ENCODE data around the gene HOXD8. TPM values are rescaled to one million over a fixed set of nuclear protein-coding genes. Genes with fewer than 3 reads are reported as not detected.

The HOXD8 gene
- total RNA-seq, 1 experiment from 2014 or later: not detected

DNA sequence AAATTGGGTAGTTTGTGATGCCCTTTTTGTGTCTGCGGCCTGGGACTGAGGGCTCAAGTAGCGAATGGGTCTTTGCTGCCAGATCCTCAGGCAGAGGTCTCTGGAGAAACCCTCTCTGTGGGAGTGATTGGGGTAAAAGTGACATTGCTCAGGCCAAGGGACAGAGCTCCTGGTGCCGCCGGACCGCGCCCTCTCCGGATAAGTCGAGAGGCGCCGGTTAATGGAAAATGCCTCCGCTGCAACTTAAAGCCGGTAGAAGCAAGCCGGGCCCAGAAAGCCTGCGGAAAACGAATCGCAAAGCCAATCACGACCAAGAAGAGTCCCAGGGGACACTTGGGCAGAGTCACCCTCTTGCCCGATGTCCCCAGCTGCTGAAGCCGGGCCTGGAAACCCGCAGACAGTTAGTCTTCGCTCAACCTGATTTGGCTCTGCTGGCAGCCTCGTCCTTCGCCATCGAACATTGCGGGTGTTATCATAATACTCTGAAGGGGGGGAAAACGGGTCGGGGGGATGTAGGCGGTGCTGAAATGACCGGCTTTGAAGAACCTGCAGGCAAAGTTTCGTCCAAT lies 30.3 kb upstream of the HOXD8 start:
- Mint-ChIP-seq H3K9me3 (ENCODE audit: unreplicated experiment) (no peaks in the 10 kb centered on the region), H3K27me3 (ENCODE audit: insufficient read depth, unreplicated experiment) (peaks cover 32% of the 10 kb centered on the region), H3K27ac (ENCODE audit: low read depth, unreplicated experiment) (no peak overlapping the region), H3K36me3 (ENCODE audit: insufficient read depth, unreplicated experiment) (no peaks in the 10 kb centered on the region), H3K4me3 (ENCODE audit: unreplicated experiment) (no peak overlapping the region), H3K4me1 (ENCODE audit: insufficient read depth, unreplicated experiment) (peaks cover 13% of the 10 kb centered on the region)
- ChIA-PET CTCF (interaction anchor here (1.8 to 4.3 kb wide), 3 partner anchors 8 to 409 kb away, joined by 8 to 30 read pairs (median 21); partner anchors contain the start of gene HOXD11), POLR2A (interaction anchor here (0.6 kb wide), 1 partner anchor 644 kb away, joined by 4 read pairs; no protein-coding TSS in a partner anchor)
- TF ChIP-seq, protein P1, sequence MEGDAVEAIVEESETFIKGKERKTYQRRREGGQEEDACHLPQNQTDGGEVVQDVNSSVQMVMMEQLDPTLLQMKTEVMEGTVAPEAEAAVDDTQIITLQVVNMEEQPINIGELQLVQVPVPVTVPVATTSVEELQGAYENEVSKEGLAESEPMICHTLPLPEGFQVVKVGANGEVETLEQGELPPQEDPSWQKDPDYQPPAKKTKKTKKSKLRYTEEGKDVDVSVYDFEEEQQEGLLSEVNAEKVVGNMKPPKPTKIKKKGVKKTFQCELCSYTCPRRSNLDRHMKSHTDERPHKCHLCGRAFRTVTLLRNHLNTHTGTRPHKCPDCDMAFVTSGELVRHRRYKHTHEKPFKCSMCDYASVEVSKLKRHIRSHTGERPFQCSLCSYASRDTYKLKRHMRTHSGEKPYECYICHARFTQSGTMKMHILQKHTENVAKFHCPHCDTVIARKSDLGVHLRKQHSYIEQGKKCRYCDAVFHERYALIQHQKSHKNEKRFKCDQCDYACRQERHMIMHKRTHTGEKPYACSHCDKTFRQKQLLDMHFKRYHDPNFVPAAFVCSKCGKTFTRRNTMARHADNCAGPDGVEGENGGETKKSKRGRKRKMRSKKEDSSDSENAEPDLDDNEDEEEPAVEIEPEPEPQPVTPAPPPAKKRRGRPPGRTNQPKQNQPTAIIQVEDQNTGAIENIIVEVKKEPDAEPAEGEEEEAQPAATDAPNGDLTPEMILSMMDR (IDR thresholded peaks at IDR 0.05; ENCODE audit: unreplicated experiment): no peak
- BruUV-seq (replicated peaks): no TSS peak
- intact Hi-C loops (cut with micrococcal nuclease): loop anchor here (5.0 kb wide), 2 partner anchors 1067 to 1397 kb away; no protein-coding TSS in a partner anchor
- no peak for DNase-seq (ENCODE audit: unreplicated experiment)

DNA sequence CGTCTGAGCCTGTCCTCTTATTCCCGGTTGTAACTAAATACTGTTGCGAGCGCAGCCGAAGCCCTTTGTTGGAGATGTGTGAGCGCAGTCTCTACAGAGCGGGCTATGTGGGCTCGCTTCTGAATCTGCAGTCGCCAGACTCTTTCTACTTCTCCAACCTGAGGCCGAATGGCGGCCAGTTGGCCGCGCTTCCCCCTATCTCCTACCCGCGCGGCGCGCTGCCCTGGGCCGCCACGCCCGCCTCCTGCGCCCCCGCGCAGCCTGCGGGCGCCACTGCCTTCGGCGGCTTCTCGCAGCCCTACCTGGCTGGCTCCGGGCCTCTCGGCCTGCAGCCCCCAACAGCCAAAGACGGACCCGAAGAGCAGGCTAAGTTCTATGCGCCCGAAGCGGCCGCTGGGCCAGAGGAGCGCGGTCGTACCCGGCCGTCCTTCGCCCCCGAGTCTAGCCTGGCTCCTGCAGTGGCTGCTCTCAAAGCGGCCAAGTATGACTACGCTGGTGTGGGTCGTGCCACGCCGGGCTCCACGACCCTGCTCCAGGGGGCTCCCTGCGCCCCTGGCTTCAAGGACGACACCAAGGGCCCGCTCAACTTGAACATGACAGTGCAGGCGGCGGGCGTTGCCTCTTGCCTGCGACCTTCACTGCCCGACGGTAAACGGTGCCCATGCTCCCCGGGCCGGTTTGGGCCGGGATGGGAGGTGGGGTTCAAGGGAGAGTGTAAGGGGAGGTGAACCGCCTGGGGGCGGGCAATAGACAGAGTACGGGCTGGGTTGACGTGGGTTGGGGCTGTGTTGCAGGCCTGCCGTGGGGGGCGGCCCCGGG lies 29.6 kb upstream of the HOXD8 start, which contains the start of gene HOXD12:
TSS of gene HOXD12 (plus strand) at position 68 of the 819 bp plus-strand sequence. CDS start at position 75, 7 bp downstream.
- Mint-ChIP-seq H3K36me3 (ENCODE audit: insufficient read depth, unreplicated experiment) (no peaks in the 10 kb centered on the region), H3K4me1 (ENCODE audit: insufficient read depth, unreplicated experiment) (peaks cover 13% of the 10 kb centered on the region), H3K4me3 (ENCODE audit: unreplicated experiment) (no peak within 1 kb of the TSS), H3K27me3 (ENCODE audit: insufficient read depth, unreplicated experiment) (peaks cover 29% of the 10 kb centered on the region), H3K27ac (ENCODE audit: low read depth, unreplicated experiment) (no peak within 1 kb of the TSS), H3K9me3 (ENCODE audit: unreplicated experiment) (no peaks in the 10 kb centered on the region)
- intact Hi-C loops (cut with micrococcal nuclease): loop anchor here (5.0 kb wide), 2 partner anchors 1068 to 1398 kb away; no protein-coding TSS in a partner anchor
- ChIA-PET POLR2A (interaction anchor here (0.6 kb wide), 1 partner anchor 644 kb away, joined by 4 read pairs; no protein-coding TSS in a partner anchor), CTCF (interaction anchor here (3.9 to 4.3 kb wide), 2 partner anchors 10 to 410 kb away, joined by 21 to 30 read pairs; no protein-coding TSS in a partner anchor)
- DNase-seq (ENCODE audit: unreplicated experiment): no peak
- no TSS peak for BruUV-seq (replicated peaks)
- TF ChIP-seq, protein P1 (IDR thresholded peaks at IDR 0.05; ENCODE audit: unreplicated experiment): no peak

DNA sequence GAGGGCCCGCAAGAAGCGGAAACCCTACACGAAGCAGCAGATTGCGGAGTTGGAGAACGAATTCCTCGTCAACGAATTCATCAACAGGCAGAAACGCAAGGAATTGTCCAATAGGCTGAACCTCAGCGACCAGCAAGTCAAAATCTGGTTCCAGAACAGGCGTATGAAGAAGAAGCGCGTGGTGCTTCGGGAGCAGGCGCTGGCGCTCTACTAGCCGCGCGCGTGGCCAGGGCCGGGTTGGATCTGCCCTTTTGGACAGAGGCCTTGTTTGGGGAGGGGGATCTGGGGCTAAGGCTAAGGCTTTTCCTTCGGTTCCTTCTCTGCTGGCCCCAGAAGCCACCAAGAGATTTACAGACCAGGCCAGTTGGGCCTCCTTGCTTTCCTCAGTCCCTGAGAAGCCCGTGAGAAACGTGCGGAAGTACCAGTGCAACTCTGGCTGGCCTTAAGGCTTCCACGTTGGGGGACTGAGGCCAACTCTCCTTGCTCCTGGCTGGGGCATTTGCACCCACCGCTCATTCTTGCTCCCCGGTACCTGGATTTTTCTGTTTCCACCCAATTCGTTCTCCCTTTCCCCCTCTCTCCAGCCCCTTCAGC lies 28.9 kb upstream of the HOXD8 start:
- ChIA-PET CTCF (no interaction called here), POLR2A (no interaction called here)
- BruUV-seq (replicated peaks): no TSS peak
- Mint-ChIP-seq H3K36me3 (ENCODE audit: insufficient read depth, unreplicated experiment) (no peaks in the 10 kb centered on the region), H3K27ac (ENCODE audit: low read depth, unreplicated experiment) (no peak overlapping the region), H3K4me1 (ENCODE audit: insufficient read depth, unreplicated experiment) (peaks cover 13% of the 10 kb centered on the region), H3K4me3 (ENCODE audit: unreplicated experiment) (no peak overlapping the region), H3K27me3 (ENCODE audit: insufficient read depth, unreplicated experiment) (peaks cover 29% of the 10 kb centered on the region), H3K9me3 (ENCODE audit: unreplicated experiment) (no peaks in the 10 kb centered on the region)
- DNase-seq (ENCODE audit: unreplicated experiment): no peak
- intact Hi-C loops (cut with micrococcal nuclease): no loop called here
- TF ChIP-seq, protein P1 (IDR thresholded peaks at IDR 0.05; ENCODE audit: unreplicated experiment): no peak

Measured in MCF 10A (cell line).